Common myeloid progenitor, CD34-positive (primary cell): ENCODE data around the gene DTNBP1.

Source experiments
- CTCF ChIA-PET: fragments of 350-600 bp; sonication (Branson Sonifier 250); formaldehyde crosslinking; loops from one replicate; lab custom pipeline; 2021; ENCODE audit warnings: antibody characterized with exemption; lab: Charles Lee
- POLR2A ChIA-PET: fragments of 350-600 bp; sonication (Branson Sonifier 250); formaldehyde crosslinking; loops from one replicate; lab custom pipeline; 2021; ENCODE audit warnings: antibody characterized with exemption; lab: Charles Lee
- DNase-seq, 3 donors: peaks; one replicate each; pipeline versions ENCODE4 v3.0.0 to v3.0.0-alpha.2; 2013
- H3K27ac ChIP-seq, 2 experiments: 1 replicate in 1 of 2; 2 replicates in 1 of 2; pipeline ENCODE4 v1.7.0; 2013; ENCODE audit warnings: inconsistent platforms in 2 of 2, low read length in 2 of 2, mild to moderate bottlenecking in 2 of 2, low read depth in 1 of 2, moderate library complexity in 1 of 2; ENCODE audit not compliant: severe bottlenecking in 2 of 2, insufficient read depth in 1 of 2, poor library complexity in 1 of 2
- H3K27me3 ChIP-seq, 5 experiments: replicated peaks in 2 of 5; 1 replicate in 3 of 5; 2 replicates in 2 of 5; pipeline versions ENCODE4 v1.6.1 to v1.7.0; 2013; ENCODE audit warnings: low read length in 4 of 5, mild to moderate bottlenecking in 2 of 5, moderate library complexity in 2 of 5, inconsistent platforms in 1 of 5; ENCODE audit not compliant: insufficient read depth in 5 of 5, control insufficient read depth in 4 of 5
- H3K36me3 ChIP-seq, 4 experiments: 1 replicate in 2 of 4; 2 replicates in 2 of 4; pipeline versions ENCODE4 v1.6.1 to v1.7.0; 2013; ENCODE audit warnings: low read length in 3 of 4, control low read depth in 1 of 4, mild to moderate bottlenecking in 1 of 4; ENCODE audit not compliant: control insufficient read depth in 4 of 4, insufficient read depth in 4 of 4
- H3K4me1 ChIP-seq, 4 experiments: 1 replicate in 3 of 4; 2 replicates in 1 of 4; pipeline versions ENCODE4 v1.6.1 to v1.7.1; 2013; ENCODE audit warnings: low read length in 3 of 4, mild to moderate bottlenecking in 3 of 4, control low read depth in 1 of 4, inconsistent platforms in 1 of 4, moderate library complexity in 1 of 4; ENCODE audit not compliant: control insufficient read depth in 4 of 4, insufficient read depth in 4 of 4; ENCODE audit errors: control extremely low read depth in 1 of 4
- H3K4me3 ChIP-seq, 7 experiments: 1 replicate in 4 of 7; 2 replicates in 3 of 7; pipeline versions ENCODE4 v1.5.1 to v1.7.0; 2013; ENCODE audit warnings: mild to moderate bottlenecking in 7 of 7, low read length in 6 of 7, moderate library complexity in 6 of 7, inconsistent platforms in 2 of 7, low read depth in 2 of 7, control low read depth in 1 of 7; ENCODE audit not compliant: insufficient read depth in 4 of 7, control insufficient read depth in 1 of 7; ENCODE audit errors: extremely low read depth in 1 of 7
- H3K9me3 ChIP-seq, 5 experiments: 1 replicate in 4 of 5; 2 replicates in 1 of 5; pipeline versions ENCODE4 v1.6.1 to v1.7.1; 2013; ENCODE audit warnings: low read length in 4 of 5, mild to moderate bottlenecking in 2 of 5, inconsistent platforms in 1 of 5, low read depth in 1 of 5, moderate library complexity in 1 of 5; ENCODE audit not compliant: control insufficient read depth in 4 of 5, insufficient read depth in 2 of 5; ENCODE audit errors: control extremely low read depth in 1 of 5
- WGBS: methylation state at CpG from one replicate; pipeline ENCODE4 v1.1.5; 2013; ENCODE audit not compliant: insufficient coverage; 5-methylcytosine and 5-hydroxymethylcytosine counted together

The DTNBP1 gene

GRCh38 chr6:15479761-15480160 lies 183.1 kb downstream of the DTNBP1 start:
- Histone ChIP-seq H3K4me3 (no peak overlapping the region), H3K4me1 (peaks cover 13 to 45% (median 28%) of the 10 kb centered on the region in 4 experiments), H3K27me3 (no peaks in the 10 kb centered on the region), H3K27ac (no peak overlapping the region), H3K36me3 (peaks cover 0 to 38% (median 8%) of the 10 kb centered on the region in 4 experiments), H3K9me3 (no peaks in the 10 kb centered on the region)
- whole genome bisulfite sequencing = 88% methylated on average over 3 of the region's 5 CpGs
- ChIA-PET CTCF (interaction anchor here (1.2 to 2.2 kb wide), 2 partner anchors 11 to 44 kb away, joined by 3 to 6 read pairs; no protein-coding TSS in a partner anchor), POLR2A (no interaction called here)
- DNase-seq = no peak

- 92% methylated on average over 5 of the region's 5 CpGs for WGBS
- CTCF ChIA-PET = interaction anchor here (1.2 kb wide), 1 partner anchor 15 kb away, joined by 3 read pairs; no protein-coding TSS in a partner anchor
- H3K4me3 ChIP-seq = no peak overlapping the region
These were observed 185.1 kb downstream of the DTNBP1 start for GRCh38 chr6:15477746-15478145.

GRCh38 chr6:15476631-15477380 lies 186.0 kb downstream of the DTNBP1 start:
- Histone ChIP-seq H3K36me3 (peaks cover 5 to 44% (median 15%) of the 10 kb centered on the region in 4 experiments), H3K4me3 (no peak overlapping the region), H3K27me3 (no peaks in the 10 kb centered on the region), H3K4me1 (peaks cover 13 to 48% (median 29%) of the 10 kb centered on the region in 4 experiments), H3K9me3 (no peaks in the 10 kb centered on the region), H3K27ac (no peak overlapping the region)
- no peak for DNase-seq
- ChIA-PET POLR2A (interaction anchor here (0.7 to 1.2 kb wide), 2 partner anchors 12 to 20 kb away, joined by 3 read pairs; no protein-coding TSS in a partner anchor), CTCF (interaction anchor here (1.2 to 1.7 kb wide), 2 partner anchors 14 kb away, joined by 3 to 6 read pairs; no protein-coding TSS in a partner anchor)
- WGBS = 87% methylated on average over 6 of the region's 7 CpGs

More at GRCh38 chr6:15477746-15478145, 185.1 kb downstream of the DTNBP1 start:
- Histone ChIP-seq H3K9me3 (no peaks in the 10 kb centered on the region), H3K27ac (peak overlapping the region in 1 of 2 experiments; percentile 38), H3K4me1 (peaks cover 13 to 43% (median 22%) of the 10 kb centered on the region in 4 experiments), H3K27me3 (no peaks in the 10 kb centered on the region), H3K36me3 (peaks cover 0 to 47% (median 15%) of the 10 kb centered on the region in 4 experiments)
- DNase-seq = no peak
- POLR2A ChIA-PET = interaction anchor here (0.6 kb wide), 1 partner anchor 19 kb away, joined by 3 read pairs; no protein-coding TSS in a partner anchor

GRCh38 chr6:15475872-15476271 lies 187.0 kb downstream of the DTNBP1 start:
- no peak for DNase-seq
- peaks cover 13 to 43% (median 19%) of the 10 kb centered on the region in 4 experiments for H3K4me1 ChIP-seq
- H3K9me3 ChIP-seq = no peaks in the 10 kb centered on the region
- 30% methylated on average over 3 of the region's 4 CpGs for WGBS
- H3K4me3 ChIP-seq = peak overlapping the region in 1 of 7 experiments; percentile 4
- ChIA-PET POLR2A (interaction anchor here (1.2 kb wide), 1 partner anchor 13 kb away, joined by 3 read pairs; no protein-coding TSS in a partner anchor), CTCF (interaction anchor here (0.6 to 1.7 kb wide), 5 partner anchors 13 to 56 kb away, joined by 3 to 6 read pairs (median 3); no protein-coding TSS in a partner anchor)
- peaks cover 5 to 51% (median 17%) of the 10 kb centered on the region in 4 experiments for H3K36me3 ChIP-seq
- H3K27me3 ChIP-seq = no peaks in the 10 kb centered on the region
- H3K27ac ChIP-seq = peak overlapping the region in 1 of 2 experiments; percentile 12

GRCh38 chr6:15475261-15475660 lies 187.6 kb downstream of the DTNBP1 start:
- H3K27me3 ChIP-seq = no peaks in the 10 kb centered on the region
- ChIA-PET POLR2A (no interaction called here), CTCF (interaction anchor here (0.6 to 1.7 kb wide), 5 partner anchors 12 to 56 kb away, joined by 3 to 6 read pairs (median 3); no protein-coding TSS in a partner anchor)
- DNase-seq = no peak
- peaks cover 12 to 39% (median 17%) of the 10 kb centered on the region in 4 experiments for H3K4me1 ChIP-seq
- no peaks in the 10 kb centered on the region for H3K9me3 ChIP-seq
- H3K36me3 ChIP-seq = peaks cover 10 to 56% (median 20%) of the 10 kb centered on the region in 4 experiments
- peak overlapping the region in 1 of 2 experiments; percentile 12 for H3K27ac ChIP-seq
- H3K4me3 ChIP-seq = no peak overlapping the region
- 81% methylated on average over 3 of the region's 6 CpGs for WGBS

GRCh38 chr6:15474196-15474595 lies 188.6 kb downstream of the DTNBP1 start:
- H3K27me3 ChIP-seq = no peaks in the 10 kb centered on the region
- H3K27ac ChIP-seq = no peak overlapping the region
- no peaks in the 10 kb centered on the region for H3K9me3 ChIP-seq
- H3K4me1 ChIP-seq = peaks cover 11 to 36% (median 17%) of the 10 kb centered on the region in 4 experiments
- no peak for DNase-seq
- POLR2A ChIA-PET = interaction anchor here (0.6 kb wide), 1 partner anchor 751 kb away, joined by 3 read pairs; no protein-coding TSS in a partner anchor
- CTCF ChIA-PET = interaction anchor here (0.8 to 1.5 kb wide), 4 partner anchors 11 to 16 kb away, joined by 3 to 5 read pairs (median 4); no protein-coding TSS in a partner anchor
- no peak overlapping the region for H3K4me3 ChIP-seq
- no CpG with 5 or more reads among the region's 2 CpGs for WGBS
- peaks cover 13 to 59% (median 23%) of the 10 kb centered on the region in 4 experiments for H3K36me3 ChIP-seq
